NCI-H2196 treated with DMSO at 0.1 percent for 48 hours (cell line): ENCODE measurements around the gene CACNA2D2.

ENCODE experiments used
- DNase-seq: peaks from one replicate; lab custom pipeline; 2025; ENCODE audit not compliant: unreplicated experiment; lab: John Stamatoyannopoulos, UW

CACNA2D2 gene

DNA sequence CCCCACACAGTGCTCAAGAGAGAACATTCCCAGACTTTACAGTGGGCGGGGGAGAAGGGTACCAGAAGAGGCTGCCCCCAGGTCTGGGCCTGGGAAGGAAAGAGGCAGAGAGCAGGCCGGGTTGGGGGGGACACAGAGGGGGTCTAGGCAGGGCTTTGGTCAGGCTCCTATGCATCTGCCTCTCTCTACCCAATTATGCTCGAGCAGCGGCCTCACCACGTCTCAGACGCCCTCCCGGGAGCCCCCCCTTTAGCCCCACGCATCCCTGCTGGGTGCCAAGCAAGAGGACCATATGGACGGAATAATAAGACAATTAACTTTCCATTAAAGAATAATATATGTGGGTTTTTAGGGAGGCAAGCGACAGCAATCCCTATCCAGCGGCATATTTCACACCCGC, 32.8 kb downstream of the CACNA2D2 start:
- DNase-seq = no peak

DNA sequence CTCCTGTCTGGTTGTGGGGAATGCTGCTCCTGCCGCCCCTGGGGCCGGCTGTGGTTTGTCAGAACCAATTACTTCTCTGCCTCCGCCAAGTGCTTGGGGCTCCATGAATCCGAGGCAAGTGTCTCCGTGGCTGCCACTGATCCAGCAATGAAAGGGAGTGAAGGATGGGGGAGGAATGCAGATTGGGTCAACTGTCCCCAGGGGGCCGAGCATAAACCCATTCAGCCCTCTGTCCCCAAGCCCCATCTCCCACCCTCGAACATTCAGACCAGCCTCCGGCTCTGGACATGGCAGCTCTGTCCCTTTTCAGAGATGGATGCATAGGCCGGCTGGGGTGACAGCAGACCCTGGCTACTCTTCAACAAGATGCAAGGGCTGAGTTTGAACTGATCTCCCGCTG, 35.5 kb downstream of the CACNA2D2 start:
- no peak for DNase-seq

GRCh38 chr3:50466177-50466576, 37.3 kb downstream of the CACNA2D2 start:
- no peak for DNase-seq

GRCh38 chr3:50464569-50464968, 38.9 kb downstream of the CACNA2D2 start:
- DNase-seq = no peak

DNA sequence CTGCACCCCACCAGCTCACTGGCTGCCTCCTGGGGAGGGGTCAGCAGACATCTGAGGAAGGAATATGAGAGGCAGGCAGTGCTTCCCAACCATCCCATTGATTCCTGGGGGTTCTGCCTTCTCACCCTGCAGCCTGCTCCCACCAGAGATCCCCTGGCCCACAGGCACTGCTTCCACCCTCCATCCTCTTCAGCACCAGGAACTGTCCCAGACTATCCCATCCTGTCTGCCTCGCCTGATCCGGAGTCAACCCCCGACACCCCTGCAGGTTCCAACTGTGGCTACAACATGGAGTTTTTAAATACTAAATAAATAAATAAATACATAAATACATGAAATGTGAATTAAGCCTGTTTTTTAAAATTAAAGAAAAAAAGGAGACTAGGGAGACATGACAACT, 43.6 kb downstream of the CACNA2D2 start:
- DNase-seq = no peak

GRCh38 chr3:50457988-50458387, 45.4 kb downstream of the CACNA2D2 start:
- DNase-seq = no peak

- no peak for DNase-seq
These were observed 48.0 kb downstream of the CACNA2D2 start for GRCh38 chr3:50455161-50456018.

DNA sequence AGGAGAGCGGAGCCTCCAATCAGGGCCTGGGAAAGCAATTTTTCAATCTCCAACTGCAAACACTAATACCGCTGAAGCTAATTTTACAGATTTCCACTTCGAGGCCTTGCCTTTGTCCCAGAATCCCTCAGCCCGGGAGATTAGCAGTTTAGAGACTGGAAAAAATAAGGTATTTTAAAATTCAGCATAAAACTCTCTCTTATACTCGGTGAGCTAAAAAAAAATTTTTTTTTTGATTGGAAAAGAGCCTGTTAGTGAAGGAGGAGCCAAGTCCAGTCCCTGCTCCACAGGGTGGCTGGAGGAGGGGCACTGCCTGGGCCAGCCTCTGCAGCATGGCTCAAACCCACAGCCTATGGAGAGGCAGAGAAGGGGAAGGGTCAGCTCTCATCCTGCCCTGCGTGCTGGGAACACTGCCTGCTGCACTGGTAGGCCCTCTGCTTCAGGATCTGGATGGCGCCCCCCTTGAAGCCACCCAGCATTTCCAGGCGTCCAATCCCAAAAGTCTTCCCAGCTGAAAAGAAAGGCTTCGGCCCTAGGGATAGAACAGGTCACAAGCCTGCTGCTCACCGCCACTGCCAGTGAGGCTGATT, 48.9 kb downstream of the CACNA2D2 start:
- DNase-seq = no peak

DNA sequence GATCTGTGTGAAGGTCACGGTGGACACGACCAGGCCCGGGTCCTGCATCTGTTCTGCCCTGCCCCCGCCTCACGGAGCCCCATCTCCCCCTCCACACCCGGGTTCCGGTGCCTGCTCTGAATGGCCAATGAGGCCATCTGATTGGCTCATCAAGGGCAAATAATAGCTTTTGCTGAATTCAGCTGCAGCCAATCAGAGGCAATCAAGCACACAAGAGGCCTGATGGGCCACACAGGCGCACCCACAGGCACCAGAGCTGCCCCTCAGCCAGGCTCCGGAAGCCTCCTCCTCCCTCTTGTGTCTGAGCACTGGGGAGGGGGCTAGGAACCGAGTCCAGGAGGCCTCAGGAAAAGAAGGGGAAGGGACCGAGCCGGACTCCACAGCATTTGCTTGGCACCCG, 49.5 kb downstream of the CACNA2D2 start:
- DNase-seq = no peak

- no peak for DNase-seq
These were observed 53.1 kb downstream of the CACNA2D2 start for GRCh38 chr3:50450209-50450921.

- DNase-seq = no peak
These were observed 54.5 kb downstream of the CACNA2D2 start for GRCh38 chr3:50448752-50449539.

GRCh38 chr3:50447290-50447840, 56.1 kb downstream of the CACNA2D2 start:
- DNase-seq = no peak

- peak; percentile 29 for DNase-seq
These were observed 57.5 kb downstream of the CACNA2D2 start for GRCh38 chr3:50445919-50446318.

DNA sequence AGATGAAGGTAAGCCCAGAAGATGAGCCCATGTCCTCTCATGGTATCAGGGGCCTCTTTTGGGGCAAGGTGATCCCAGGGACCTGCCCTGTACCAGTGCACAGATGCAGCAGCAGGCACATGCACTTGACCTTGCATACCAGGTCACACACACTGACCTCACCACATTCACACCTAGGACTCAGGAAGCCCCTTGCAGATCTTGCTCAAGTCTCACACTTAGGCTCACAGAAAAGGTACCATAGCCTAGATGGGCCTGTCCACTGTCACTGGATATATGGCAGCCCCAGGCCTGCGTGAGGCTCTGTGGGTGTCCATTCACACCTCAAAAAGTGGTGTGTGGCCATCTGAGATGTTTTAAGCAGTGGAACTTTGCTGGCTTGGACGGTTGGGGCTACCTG, 58.7 kb downstream of the CACNA2D2 start:
- DNase-seq = no peak

GRCh38 chr3:50444213-50444612, 59.2 kb downstream of the CACNA2D2 start:
- no peak for DNase-seq

DNA sequence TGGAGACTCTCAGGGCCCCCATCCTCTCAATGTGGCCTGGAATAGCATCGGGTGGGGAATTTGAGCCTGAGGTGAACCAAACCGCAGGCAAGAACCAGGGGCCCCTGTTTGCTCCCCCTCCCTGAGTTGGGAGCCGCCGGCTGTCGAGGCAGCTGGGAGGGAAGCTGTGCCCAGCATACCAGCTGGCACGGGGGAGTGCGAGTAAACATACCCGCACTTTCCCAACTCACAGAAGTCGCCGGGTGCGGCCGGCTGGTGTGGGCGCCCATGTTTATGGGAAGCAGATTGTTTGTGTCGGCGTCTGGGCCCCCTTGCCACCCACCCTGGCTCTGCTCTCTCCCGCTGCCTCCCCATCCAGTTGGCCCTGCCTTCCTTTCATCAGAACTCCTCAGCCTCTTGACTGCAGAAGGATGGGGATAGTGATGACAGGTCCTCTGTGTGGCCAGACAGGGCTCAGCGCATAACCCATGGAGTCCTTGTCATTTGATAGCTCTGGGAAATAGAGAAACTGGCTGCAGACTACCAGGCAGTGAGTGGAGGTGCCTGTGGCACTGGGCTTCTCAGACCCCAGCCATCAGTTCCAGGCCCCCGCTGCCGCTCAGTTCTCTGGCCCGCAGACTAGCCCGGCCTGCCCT, 60.4 kb downstream of the CACNA2D2 start:
- DNase-seq = no peak

- DNase-seq = no peak
These were observed 61.8 kb downstream of the CACNA2D2 start for GRCh38 chr3:50441424-50442217.

- no peak for DNase-seq
These were observed 67.2 kb downstream of the CACNA2D2 start for GRCh38 chr3:50436114-50436674.

GRCh38 chr3:50435371-50436113, 67.9 kb downstream of the CACNA2D2 start:
- DNase-seq = no peak
